Posterior cingulate gyrus (tissue), 11 donors: ENCODE results near the gene SLC25A26.

Source experiments
- DNase-seq, 10 donors: peaks; one replicate each; pipeline versions ENCODE4 v3.0.0 to v3.0.0-alpha.2; 2020 to 2021; ENCODE audit warnings: mixed read lengths in 3 of 10
- intact Hi-C: fragments of 100-400 bp; cut with DNase I; formaldehyde crosslinking; loops from one replicate; pipeline ENCODE4 v1.15.1; 2023

Gene SLC25A26

GRCh38 chr3:66362541-66362941 lies 141.7 kb downstream of the SLC25A26 start:
- DNase-seq = no peak

GRCh38 chr3:66363148-66363547 lies 142.3 kb downstream of the SLC25A26 start:
- DNase-seq = no peak

More at GRCh38 chr3:66362541-66362941, 141.7 kb downstream of the SLC25A26 start:
- intact Hi-C loops = no loop called here

GRCh38 chr3:66365080-66365479 lies 144.3 kb downstream of the SLC25A26 start:
- intact Hi-C loops = no loop called here
- DNase-seq = no peak

More at GRCh38 chr3:66363148-66363547, 142.3 kb downstream of the SLC25A26 start:
- intact Hi-C loops = no loop called here

GRCh38 chr3:66366747-66367146 lies 145.9 kb downstream of the SLC25A26 start:
- intact Hi-C loops = no loop called here
- no peak for DNase-seq

- intact Hi-C loops = no loop called here
- DNase-seq = no peak
Observed at GRCh38 chr3:66367979-66368378, 147.2 kb downstream of the SLC25A26 start.

GRCh38 chr3:66370179-66370578 lies 149.4 kb downstream of the SLC25A26 start:
- no peak for DNase-seq
- intact Hi-C loops = no loop called here

GRCh38 chr3:66371432-66371831 lies 150.6 kb downstream of the SLC25A26 start:
- intact Hi-C loops = no loop called here
- no peak for DNase-seq

- intact Hi-C loops = loop anchor here (2.0 kb wide), 1 partner anchor 96 kb away; no protein-coding TSS in a partner anchor
- DNase-seq = peak in 5 of 10 donors; percentile 36 to 92 (median 46)
Observed at GRCh38 chr3:66372681-66373350, 152.0 kb downstream of the SLC25A26 start.

GRCh38 chr3:66376568-66376967 lies 155.8 kb downstream of the SLC25A26 start:
- intact Hi-C loops = no loop called here
- DNase-seq = no peak

- intact Hi-C loops = no loop called here
Observed at GRCh38 chr3:66377800-66378199, 157.0 kb downstream of the SLC25A26 start.

GRCh38 chr3:66378256-66378655 lies 157.5 kb downstream of the SLC25A26 start:
- intact Hi-C loops = no loop called here
- peak in 1 of 10 donors; percentile 66 for DNase-seq

More at GRCh38 chr3:66377800-66378199, 157.0 kb downstream of the SLC25A26 start:
- peak in 1 of 10 donors; percentile 40 for DNase-seq

- no peak for DNase-seq
- intact Hi-C loops = no loop called here
Observed at GRCh38 chr3:66379565-66379964, 158.8 kb downstream of the SLC25A26 start.

GRCh38 chr3:66380200-66380932 lies 159.6 kb downstream of the SLC25A26 start:
- peak in 1 of 10 donors; percentile 82 for DNase-seq
- intact Hi-C loops = no loop called here

GRCh38 chr3:66381626-66382025 lies 160.8 kb downstream of the SLC25A26 start:
- intact Hi-C loops = no loop called here
- DNase-seq = peak in 1 of 10 donors; percentile 80

GRCh38 chr3:66382142-66382541 lies 161.3 kb downstream of the SLC25A26 start:
- intact Hi-C loops = no loop called here
- DNase-seq = peak in 1 of 10 donors; percentile 42

- peak in 1 of 10 donors; percentile 62 for DNase-seq
- intact Hi-C loops = no loop called here
Observed at GRCh38 chr3:66383023-66383422, 162.2 kb downstream of the SLC25A26 start.

GRCh38 chr3:66383998-66384745 lies 163.4 kb downstream of the SLC25A26 start:
- intact Hi-C loops = no loop called here
- peak in 1 of 10 donors; percentile 71 for DNase-seq

- intact Hi-C loops = no loop called here
- DNase-seq = peak in 1 of 10 donors; percentile 5
Observed at GRCh38 chr3:66385066-66385465, 164.3 kb downstream of the SLC25A26 start.

- DNase-seq = peak in 1 of 10 donors; percentile 54
- intact Hi-C loops = no loop called here
Observed at GRCh38 chr3:66386011-66386924, 165.5 kb downstream of the SLC25A26 start.
